Measurements from ENCODE around the gene GDPD5. TPM values are rescaled to one million over a fixed set of nuclear protein-coding genes. Genes with fewer than 3 reads are reported as not detected.

GDPD5 gene
- polyA plus RNA-seq, 2 of the 4 experiments (the other 2 are of a cell fraction), result 3.9 to 5.9 TPM

GRCh38 chr11:75469785-75470405 is 55.8 kb downstream of the GDPD5 start:
- Histone ChIP-seq H3K4me3 (no peak overlapping the region), H3K9me3 (no peaks in the 10 kb centered on the region), H3K27ac (no peak overlapping the region), H3K4me1 (no peaks in the 10 kb centered on the region), H3K4me2 (no peak overlapping the region)
- FAIRE-seq (no peak), ATAC-seq (no peak), DNase-seq (ENCODE audit: low read depth in 1 of 2, low spot score in 1 of 2) (no peak)
- CTCF ChIA-PET, result interaction anchor here (1.0 to 2.8 kb wide), 8 partner anchors 8 to 63 kb away, joined by 3 to 10 read pairs (median 4); no protein-coding TSS in a partner anchor
- POLR2A ChIA-PET, result no interaction called here
- TF ChIP-seq SREBF2 (IDR thresholded peaks at IDR 0.05) (no peak), REST (IDR thresholded peaks at IDR 0.05) (no peak), GATA3 (IDR thresholded peaks at IDR 0.05; ENCODE audit: borderline replicate concordance) (no peak), POLR2AphosphoS2 (conservative IDR thresholded peaks at IDR 0.05; ENCODE audit: low read length) (no peak), ZSCAN20 (CRISPR knock-in tag; IDR thresholded peaks at IDR 0.05) (no peak), CBX2 (IDR thresholded peaks at IDR 0.05; ENCODE audit: borderline replicate concordance, low read depth) (no peak), JUN (IDR thresholded peaks at IDR 0.05) (no peak), CHD2 (IDR thresholded peaks at IDR 0.05; ENCODE audit: low read length, partially characterized antibody) (no peak), HDAC2 (IDR thresholded peaks at IDR 0.05) (no peak), CBX8 (IDR thresholded peaks at IDR 0.05) (no peak), FOSB (CRISPR knock-in tag; IDR thresholded peaks at IDR 0.05) (no peak), KDM5A (IDR thresholded peaks at IDR 0.05) (no peak), BCL3 (IDR thresholded peaks at IDR 0.05) (no peak), CEBPB (IDR thresholded peaks at IDR 0.05) (no peak), MAFK (IDR thresholded peaks at IDR 0.05; ENCODE audit: partially characterized antibody) (no peak), KDM1A (IDR thresholded peaks at IDR 0.05; ENCODE audit: low read depth) (no peak)
- WGBS (ENCODE audit: missing lambda C conversion rate), result 58% methylated on average over 6 of the region's 6 CpGs

GRCh38 chr11:75468534-75469340 is 57.0 kb downstream of the GDPD5 start:
- CTCF ChIA-PET, result interaction anchor here (0.6 to 2.8 kb wide), 12 partner anchors 9 to 104 kb away, joined by 3 to 10 read pairs (median 3); no protein-coding TSS in a partner anchor
- Histone ChIP-seq H3K4me1 (no peaks in the 10 kb centered on the region), H3K4me3 (no peak overlapping the region), H3K9me3 (no peaks in the 10 kb centered on the region), H3K27ac (no peak overlapping the region), H3K4me2 (no peak overlapping the region)
- no peak for DNase-seq (ENCODE audit: low read depth in 1 of 2, low spot score in 1 of 2)
- FAIRE-seq, result no peak
- ATAC-seq, result no peak
- WGBS (ENCODE audit: missing lambda C conversion rate), result 80% methylated on average over 10 of the region's 14 CpGs
- POLR2A ChIA-PET, result no interaction called here
- TF ChIP-seq CBX8 (IDR thresholded peaks at IDR 0.05) (no peak), ZSCAN20 (CRISPR knock-in tag; IDR thresholded peaks at IDR 0.05) (no peak), POLR2AphosphoS2 (conservative IDR thresholded peaks at IDR 0.05; ENCODE audit: low read length) (no peak), ZC3H11A (IDR thresholded peaks at IDR 0.05) (no peak), HOXB5 (CRISPR knock-in tag; IDR thresholded peaks at IDR 0.05) (no peak), HDAC2 (IDR thresholded peaks at IDR 0.05) (no peak), JUN (IDR thresholded peaks at IDR 0.05) (no peak), SREBF2 (IDR thresholded peaks at IDR 0.05) (no peak), CHD4 (IDR thresholded peaks at IDR 0.05; ENCODE audit: borderline replicate concordance) (no peak), MAX (IDR thresholded peaks at IDR 0.05) (no peak), HMGXB4 (CRISPR knock-in tag; IDR thresholded peaks at IDR 0.05; ENCODE audit: borderline replicate concordance) (no peak)
